Glutamatergic neuron (in vitro differentiated cells): Measurements from ENCODE around the gene KATNBL1. TPM values are rescaled to one million over a fixed set of nuclear protein-coding genes. Genes with fewer than 3 reads are reported as not detected.

Experiments used
- DNase-seq: peaks from one replicate; pipeline ENCODE4 v3.0.0; 2022
- H3K27ac Mint-ChIP-seq: one replicate; pipeline ENCODE4 v1.8.0; 2020; ENCODE audit warnings: mild to moderate bottlenecking, mixed read lengths, inconsistent platforms; ENCODE audit not compliant: unreplicated experiment
- H3K27me3 Mint-ChIP-seq: one replicate; pipeline ENCODE4 v1.8.0; 2020; ENCODE audit warnings: mild to moderate bottlenecking, moderate library complexity, mixed read lengths, inconsistent platforms; ENCODE audit not compliant: unreplicated experiment
- H3K36me3 Mint-ChIP-seq: one replicate; pipeline ENCODE4 v1.8.0; 2020; ENCODE audit warnings: mild to moderate bottlenecking, mixed read lengths, inconsistent platforms; ENCODE audit not compliant: unreplicated experiment
- H3K4me1 Mint-ChIP-seq: one replicate; pipeline ENCODE4 v1.8.0; 2020; ENCODE audit warnings: mild to moderate bottlenecking, low read depth, mixed read lengths, inconsistent platforms; ENCODE audit not compliant: unreplicated experiment
- H3K4me3 Mint-ChIP-seq: one replicate; pipeline ENCODE4 v1.8.0; 2020; ENCODE audit warnings: mild to moderate bottlenecking, mixed read lengths, inconsistent platforms; ENCODE audit not compliant: unreplicated experiment
- H3K9me3 Mint-ChIP-seq: one replicate; pipeline ENCODE4 v1.8.0; 2020; ENCODE audit warnings: mild to moderate bottlenecking, moderate library complexity, mixed read lengths, inconsistent platforms; ENCODE audit not compliant: unreplicated experiment
- CTCF ChIP-seq: fragments of 200-600 bp; sonication (generic); IDR thresholded peaks from one replicate; pipeline ENCODE4 v1.5.0; 2021; ENCODE audit not compliant: partially characterized antibody, unreplicated experiment
- total RNA-seq: library from RNA; stranded (reverse); fragmentation: NEBNext Ultra II Directional; extraction: Animal tissue kit (Norgen Biotek cat#: 25700); gene quantifications from one replicate; pipeline ENCODE4 v1.2.1, GENCODE V29; 2021; ENCODE audit not compliant: unreplicated experiment

KATNBL1 gene
- total RNA-seq, 1 donor from 2014 or later: 64.7 TPM

- no peaks in the 10 kb centered on the region for H3K9me3 Mint-ChIP-seq
- TF ChIP-seq CTCF: no peak
- DNase-seq: no peak
- H3K36me3 Mint-ChIP-seq: no peaks in the 10 kb centered on the region
- H3K27me3 Mint-ChIP-seq: no peaks in the 10 kb centered on the region
- no peak overlapping the region for H3K4me3 Mint-ChIP-seq
- H3K4me1 Mint-ChIP-seq: no peaks in the 10 kb centered on the region
- no peak overlapping the region for H3K27ac Mint-ChIP-seq
These were observed 90.6 kb downstream of the KATNBL1 start for GRCh38 chr15:34119291-34119690.

GRCh38 chr15:34116620-34117019, 93.3 kb downstream of the KATNBL1 start:
- Mint-ChIP-seq H3K9me3 (no peaks in the 10 kb centered on the region), H3K4me1 (no peaks in the 10 kb centered on the region), H3K27ac (no peak overlapping the region), H3K27me3 (peaks cover 1% of the 10 kb centered on the region), H3K4me3 (no peak overlapping the region), H3K36me3 (no peaks in the 10 kb centered on the region)
- DNase-seq: no peak
- TF ChIP-seq CTCF: no peak

- Mint-ChIP-seq H3K27me3 (peaks cover 1% of the 10 kb centered on the region), H3K36me3 (no peaks in the 10 kb centered on the region), H3K27ac (no peak overlapping the region), H3K4me1 (no peaks in the 10 kb centered on the region), H3K4me3 (no peak overlapping the region), H3K9me3 (no peaks in the 10 kb centered on the region)
- TF ChIP-seq CTCF: no peak
- DNase-seq: no peak
These were observed 95.2 kb downstream of the KATNBL1 start for GRCh38 chr15:34114739-34115138.

- Mint-ChIP-seq H3K4me3 (no peak overlapping the region), H3K4me1 (no peaks in the 10 kb centered on the region), H3K27ac (no peak overlapping the region), H3K36me3 (no peaks in the 10 kb centered on the region), H3K9me3 (no peaks in the 10 kb centered on the region), H3K27me3 (peaks cover 1% of the 10 kb centered on the region)
- no peak for TF ChIP-seq CTCF
- DNase-seq: no peak
These were observed 95.7 kb downstream of the KATNBL1 start for GRCh38 chr15:34114215-34114614.

GRCh38 chr15:34111488-34111887, 98.4 kb downstream of the KATNBL1 start:
- H3K4me1 Mint-ChIP-seq: no peaks in the 10 kb centered on the region
- H3K9me3 Mint-ChIP-seq: no peaks in the 10 kb centered on the region
- H3K27me3 Mint-ChIP-seq: peaks cover 1% of the 10 kb centered on the region
- no peak for DNase-seq
- no peak for TF ChIP-seq CTCF
- no peak overlapping the region for H3K4me3 Mint-ChIP-seq
- H3K27ac Mint-ChIP-seq: no peak overlapping the region
- H3K36me3 Mint-ChIP-seq: no peaks in the 10 kb centered on the region
